GM19467 (cell line): ENCODE measurements around the gene TMEM272.

ENCODE experiments used
- ATAC-seq: cut with Tn5 transposase; IDR thresholded peaks from one replicate; pipeline ENCODE4 v1.9.1; 2021; ENCODE audit warnings: mild to moderate bottlenecking, moderate library complexity; ENCODE audit not compliant: unreplicated experiment

TMEM272 gene, protein sequence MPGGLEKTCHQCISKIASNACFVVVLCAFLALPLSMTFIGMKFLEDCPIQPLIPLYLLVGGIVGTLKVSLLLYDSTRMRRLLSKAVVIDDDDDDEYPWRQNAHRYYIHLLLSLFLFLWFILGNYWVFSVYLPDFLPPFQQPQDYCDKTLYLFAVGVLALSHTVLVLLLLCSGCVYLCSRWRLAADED

DNA sequence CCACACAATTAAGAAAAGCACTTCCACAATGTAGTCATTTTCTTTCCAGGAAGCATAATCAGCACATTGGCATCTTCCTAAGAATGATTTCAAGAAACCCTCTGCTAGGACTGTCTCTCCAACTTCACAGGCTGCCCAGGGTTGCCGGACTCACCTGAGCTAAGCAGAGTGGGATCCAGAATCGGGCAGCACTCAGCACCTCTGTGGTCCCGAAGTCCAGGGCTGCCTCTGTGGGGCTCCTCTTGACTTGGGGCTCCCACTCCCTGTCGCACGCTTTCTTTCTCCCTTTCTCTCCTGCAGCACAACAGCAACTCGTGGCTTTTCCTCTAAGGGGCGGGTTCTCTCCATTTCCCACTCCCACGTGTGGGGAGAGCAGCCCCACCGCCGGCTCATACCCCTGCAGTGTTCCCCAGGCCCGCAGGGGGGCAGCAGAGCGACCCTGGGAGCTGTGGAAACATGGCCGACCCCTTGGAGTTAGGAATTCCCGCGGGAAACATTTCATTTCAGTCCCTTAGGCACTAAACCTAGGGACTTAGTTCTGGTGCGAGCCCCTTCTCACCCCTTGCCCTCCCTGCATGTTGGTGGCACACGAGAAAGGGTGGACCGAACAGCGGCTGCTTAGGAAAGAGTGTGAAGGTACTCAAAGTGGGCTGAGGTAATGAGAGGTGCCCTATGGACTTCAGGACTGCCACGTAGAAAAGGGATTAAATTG lies at the start of gene TMEM272:
TSS of gene TMEM272 (minus strand) at position 316 of the 712 bp plus-strand sequence. CDS start 6,647 bp downstream, outside the sequence.
- no peak for ATAC-seq

DNA sequence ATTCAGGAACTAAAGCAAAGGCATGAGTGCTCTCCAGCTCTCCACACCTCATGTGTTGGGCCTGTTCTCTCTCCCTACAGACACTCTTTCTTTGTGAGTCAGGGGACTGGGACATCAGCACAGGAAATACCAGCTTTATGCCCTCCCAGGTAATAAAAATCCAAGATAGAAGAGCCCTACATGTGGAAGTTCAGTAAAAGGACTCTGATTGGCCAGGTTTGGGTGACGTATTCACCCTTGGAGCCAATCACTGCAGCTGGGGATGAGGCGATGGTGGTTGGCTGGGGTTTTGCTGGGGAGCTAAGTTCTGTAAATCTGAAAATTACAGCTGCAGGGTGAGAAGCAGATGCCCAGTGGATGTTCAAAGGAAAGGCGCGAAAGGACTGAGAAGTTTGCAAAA lies 49.3 kb upstream of the TMEM272 start:
- no peak for ATAC-seq

DNA sequence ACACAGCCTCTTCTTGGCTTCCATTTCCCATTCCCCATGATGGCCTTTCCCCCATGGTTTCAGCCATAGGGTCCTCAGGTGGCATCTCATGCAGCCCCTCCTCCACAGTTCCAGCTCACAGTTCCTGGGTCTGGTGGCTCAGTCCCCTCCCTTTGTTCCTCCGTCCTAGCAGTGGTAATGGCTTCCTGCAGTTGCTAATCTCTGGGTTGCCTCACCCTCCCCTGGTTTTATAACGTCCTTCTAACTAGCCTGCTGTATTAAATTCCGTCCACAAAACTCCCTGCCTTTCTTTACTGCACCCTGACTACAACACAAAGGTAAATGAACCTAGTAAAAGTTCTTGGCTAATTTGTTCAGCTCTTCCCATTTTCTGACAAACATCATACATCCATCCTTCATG lies 47.7 kb upstream of the TMEM272 start:
- ATAC-seq, result no peak

DNA sequence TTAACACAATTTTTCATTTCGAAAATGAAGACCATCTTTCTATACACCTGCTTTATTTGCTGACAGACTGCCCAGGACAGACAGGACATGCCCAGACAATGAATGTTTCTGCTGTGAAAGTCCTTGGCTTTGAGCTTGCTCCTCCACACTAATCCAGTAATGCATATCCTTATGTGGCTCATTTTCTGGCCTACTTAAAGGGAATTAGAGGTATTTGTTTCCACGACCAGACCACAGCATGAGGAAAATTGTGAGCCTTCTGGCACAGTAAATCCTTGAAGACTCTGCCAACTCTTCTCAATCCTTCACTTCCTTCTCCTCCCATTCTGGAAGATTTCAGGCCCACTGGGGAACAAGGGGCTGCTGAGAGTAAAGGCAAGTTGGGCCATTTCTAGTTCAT lies 42.5 kb upstream of the TMEM272 start:
- no peak for ATAC-seq

DNA sequence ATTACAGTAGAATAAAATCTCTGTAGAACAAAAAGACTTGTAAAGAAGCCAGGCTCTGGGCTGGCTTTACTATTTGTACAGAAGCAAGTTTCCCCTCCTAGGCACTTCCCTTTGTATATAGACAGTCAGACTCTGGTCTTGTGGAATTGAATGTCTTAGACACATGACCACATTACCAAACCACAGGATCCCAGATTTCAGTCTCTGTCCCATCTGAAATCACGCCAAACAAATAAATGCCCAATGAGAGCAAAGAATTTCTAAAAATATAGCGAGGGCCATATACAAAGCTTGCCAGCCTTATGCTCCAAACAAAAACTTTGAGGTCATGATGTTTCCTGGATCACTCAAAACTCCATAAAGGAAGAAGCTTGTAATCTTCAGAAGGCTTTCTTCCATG lies 40.7 kb upstream of the TMEM272 start:
- ATAC-seq, result no peak

DNA sequence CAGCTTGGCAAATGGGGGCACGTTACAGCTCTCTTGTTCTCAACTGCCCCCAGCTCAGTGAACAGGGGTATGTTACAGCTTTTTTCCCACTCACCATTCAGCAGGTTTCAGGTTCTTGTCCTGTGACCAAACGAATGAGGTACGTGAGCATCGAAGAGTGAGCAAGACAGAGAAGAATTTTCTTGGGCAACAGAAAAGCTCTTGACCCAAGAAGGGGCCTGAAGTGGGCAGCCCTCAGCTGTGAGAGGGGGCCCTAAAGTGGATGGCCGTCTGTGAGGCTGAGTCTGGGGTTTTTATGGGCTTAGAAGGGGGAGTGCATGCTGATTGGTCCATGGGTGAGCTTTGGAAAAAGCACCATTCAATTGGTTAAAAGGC lies 38.2 kb upstream of the TMEM272 start:
- ATAC-seq, result no peak

DNA sequence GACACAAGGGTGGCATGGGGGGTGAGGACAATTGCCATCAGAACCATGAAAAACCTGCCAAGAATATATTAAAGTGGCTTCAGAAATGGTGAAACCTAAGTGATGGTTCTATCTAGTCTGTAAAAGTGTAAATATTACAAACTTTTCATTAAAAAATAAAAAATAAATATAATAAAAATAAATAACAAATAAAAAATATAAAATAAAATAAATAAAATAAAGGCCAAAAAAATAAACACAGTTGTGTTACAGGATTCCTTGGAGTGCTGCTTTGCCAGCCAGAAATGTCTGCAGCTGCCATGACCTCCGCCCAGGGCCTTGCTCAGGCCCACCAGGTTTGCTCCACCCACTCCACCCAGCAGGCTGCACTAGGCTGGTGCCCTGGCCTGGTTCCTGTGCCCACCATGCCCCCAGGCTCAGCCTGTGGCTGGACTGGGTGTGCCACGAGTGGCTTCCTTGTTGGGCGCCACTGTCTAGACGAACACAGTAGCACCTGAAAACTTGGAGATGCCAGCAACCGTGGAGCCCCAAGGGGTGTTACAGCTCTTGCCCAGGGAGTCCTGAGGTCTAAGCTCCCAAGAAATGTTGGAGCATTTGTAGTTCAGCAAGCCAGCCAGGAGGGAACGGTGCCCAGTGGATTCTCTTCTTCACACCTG lies 37.7 kb upstream of the TMEM272 start:
- ATAC-seq, result no peak

DNA sequence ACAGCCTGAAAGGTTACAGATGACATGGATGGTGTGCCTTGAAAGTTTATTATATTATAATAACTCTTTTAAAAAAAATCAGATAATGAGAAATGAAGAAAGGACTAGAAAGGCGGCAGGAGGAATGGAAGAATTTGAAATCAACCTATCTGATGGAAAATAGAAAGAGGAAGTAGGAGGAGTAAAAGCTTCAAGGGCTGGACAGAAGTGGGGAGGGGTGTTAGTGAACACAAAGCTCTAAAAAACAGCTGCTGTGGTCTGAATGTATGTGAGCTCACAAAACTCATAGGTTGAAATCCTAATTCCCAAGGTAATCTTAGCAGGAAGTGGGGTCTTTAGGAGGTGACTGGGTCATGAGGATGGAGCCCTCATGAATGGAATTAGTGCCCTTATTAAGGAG lies 36.3 kb upstream of the TMEM272 start:
- ATAC-seq, result no peak

DNA sequence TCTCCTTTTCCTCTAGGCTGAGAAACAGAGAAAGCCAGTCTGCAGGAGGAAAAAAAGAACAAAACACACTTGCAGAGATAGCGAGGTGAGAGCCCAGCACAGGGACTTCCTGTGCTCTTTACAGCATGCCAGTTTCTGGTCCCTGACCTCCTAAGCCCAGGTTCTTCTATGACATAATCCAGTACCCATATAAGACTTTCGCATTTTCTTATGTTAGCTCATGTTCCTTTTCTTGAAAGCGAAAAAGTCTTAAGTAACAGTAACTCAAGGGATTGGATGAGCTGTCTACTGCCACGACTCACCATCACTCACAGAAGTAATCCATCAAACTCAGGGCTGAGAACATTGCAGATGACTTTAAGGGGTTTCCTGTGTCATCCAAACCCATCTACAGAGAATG lies 34.2 kb upstream of the TMEM272 start:
- ATAC-seq, result no peak

DNA sequence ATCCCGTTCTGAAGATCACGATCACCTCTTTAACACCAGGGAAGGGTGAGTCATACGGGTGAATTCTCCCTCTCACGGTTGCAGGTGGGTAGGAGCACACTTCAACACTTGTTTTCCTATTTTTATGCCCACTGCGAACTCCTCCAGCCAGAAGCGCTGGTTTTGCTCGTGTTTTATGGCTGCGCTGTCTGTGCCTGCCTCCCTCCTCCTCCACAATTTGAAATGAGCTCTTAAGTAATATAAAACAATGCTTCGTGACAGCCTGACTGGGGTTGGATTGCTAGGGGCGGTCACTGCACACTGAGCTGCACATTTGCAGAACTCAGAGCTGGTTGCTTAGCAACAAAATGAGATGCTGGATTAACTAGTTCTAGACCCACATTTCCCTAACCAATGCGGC lies 29.7 kb upstream of the TMEM272 start:
- ATAC-seq, result no peak

DNA sequence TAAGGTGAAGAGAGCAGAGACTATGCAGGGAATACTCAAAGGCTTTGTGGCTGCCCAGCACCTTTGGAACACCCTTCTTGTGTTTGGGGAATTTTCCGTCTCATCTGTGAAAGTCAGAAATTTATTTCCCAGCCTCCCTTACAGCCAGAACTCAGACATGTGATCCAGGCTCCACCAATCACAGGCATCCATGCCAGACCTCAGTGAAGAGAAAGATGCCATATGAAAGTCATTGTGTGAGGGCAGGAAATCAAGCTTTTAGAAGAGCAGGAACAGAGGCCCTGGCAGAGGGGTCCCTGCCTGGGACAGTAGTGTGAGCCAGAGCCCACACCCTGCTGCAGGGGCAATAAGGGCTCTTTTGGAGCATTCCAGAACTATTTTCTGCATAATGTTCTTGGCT lies 28.9 kb upstream of the TMEM272 start:
- no peak for ATAC-seq

DNA sequence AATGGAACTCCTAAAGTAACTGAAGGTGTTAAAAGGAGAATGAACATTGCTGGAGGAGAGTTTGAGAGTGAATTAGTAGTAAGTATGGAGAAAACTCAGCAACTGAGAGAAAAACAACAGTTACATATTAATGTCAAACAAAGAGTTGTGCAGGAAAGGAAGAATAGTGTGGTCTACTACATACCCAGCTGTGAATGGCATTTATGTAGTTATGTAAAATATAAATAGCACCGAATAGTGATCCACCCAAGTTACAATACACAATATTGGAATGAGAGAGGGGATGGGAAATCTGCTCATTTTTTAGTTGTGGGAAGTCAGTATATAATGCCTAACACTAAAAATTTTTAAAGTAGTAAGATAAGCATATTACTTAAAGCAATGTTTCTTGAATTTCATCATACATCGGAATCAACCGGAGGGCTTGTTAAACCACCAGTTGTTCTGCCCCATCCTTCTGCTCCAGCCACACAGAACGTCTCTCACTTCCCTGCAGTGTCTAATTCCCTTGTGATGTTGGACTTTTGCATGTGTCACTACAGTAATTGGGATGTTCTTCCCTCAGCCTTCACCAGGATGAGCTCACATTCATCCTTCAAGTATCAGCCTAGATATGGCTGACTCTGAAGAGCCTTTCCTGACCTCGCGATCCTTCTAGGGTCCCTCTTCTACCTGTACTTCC lies 28.3 kb upstream of the TMEM272 start:
- no peak for ATAC-seq

DNA sequence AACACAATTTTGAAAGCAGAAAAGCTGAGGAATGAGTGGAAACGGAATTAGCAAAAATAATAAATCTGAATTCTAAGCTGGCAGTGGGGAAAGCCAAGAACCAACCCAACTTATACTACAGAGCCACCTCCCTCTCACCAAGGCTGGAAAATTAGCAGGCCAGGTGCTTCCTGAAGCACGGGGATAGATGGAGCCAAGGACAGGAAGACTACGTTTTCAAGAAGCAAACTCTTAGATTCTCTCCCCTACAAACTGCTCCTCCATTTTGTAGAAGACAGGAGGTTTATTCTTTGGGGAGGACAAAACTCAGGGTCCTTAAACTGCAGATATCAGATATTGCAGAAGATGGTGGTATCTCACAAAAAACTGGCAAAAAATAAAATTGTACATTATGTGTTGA lies 25.6 kb upstream of the TMEM272 start:
- ATAC-seq, result no peak

DNA sequence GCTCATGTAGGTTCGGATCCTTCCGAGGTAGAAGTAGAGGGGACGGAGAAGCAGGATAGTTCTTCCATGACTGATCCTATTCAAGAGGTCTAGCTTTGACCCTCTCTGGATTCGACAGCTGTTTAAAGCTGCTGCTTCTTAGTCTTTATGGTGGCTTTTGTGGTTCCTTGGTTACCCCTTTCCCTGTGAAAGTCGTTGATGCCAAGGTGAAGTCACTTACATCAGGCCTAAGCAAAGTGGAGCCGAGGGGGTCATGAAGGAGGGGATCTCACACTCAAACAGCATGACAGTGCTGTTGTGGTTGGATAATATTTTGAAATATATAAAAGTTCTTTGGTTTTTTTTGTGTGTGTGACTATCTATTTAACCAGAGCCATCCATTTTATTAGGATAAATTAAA lies 24.9 kb upstream of the TMEM272 start:
- no peak for ATAC-seq

DNA sequence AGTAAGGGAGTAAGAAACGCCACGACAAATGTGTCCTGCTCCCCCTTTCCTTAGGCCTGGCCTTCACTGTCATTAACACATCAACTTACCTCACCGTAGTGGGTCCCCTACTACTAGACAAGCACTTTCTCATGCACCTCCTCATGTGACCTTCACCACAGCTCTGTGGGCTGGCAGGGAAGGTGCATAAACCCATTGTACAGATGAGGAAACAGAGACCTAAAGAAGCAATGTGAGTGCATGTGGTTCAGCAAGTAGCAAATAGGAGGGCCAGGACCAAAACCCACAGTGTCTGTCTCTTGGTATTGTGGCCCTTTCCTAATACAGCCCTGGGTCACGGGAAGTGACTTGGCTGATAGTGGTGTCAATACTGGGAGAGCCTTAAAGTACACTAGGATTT lies 22.1 kb upstream of the TMEM272 start:
- no peak for ATAC-seq

DNA sequence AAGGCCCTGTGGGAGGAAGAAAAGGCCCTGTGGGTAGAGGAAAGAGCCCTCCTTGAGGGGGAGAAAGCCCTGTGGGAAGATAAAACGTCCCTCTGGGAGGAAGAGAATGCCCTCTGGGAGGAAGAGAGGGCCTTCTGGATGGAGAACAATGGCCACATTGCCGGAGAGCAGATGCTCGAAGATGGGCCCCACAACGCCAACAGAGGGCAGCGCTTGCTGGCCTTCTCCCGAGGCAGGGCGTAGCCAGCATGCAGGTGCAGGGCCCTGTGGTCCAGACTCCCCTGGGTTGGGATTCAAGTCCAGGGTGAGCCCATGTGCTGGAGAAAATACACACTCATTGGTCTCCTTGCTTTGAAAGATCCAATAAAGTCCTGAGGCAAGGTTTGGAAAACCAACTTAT lies 20.9 kb upstream of the TMEM272 start:
- no peak for ATAC-seq

DNA sequence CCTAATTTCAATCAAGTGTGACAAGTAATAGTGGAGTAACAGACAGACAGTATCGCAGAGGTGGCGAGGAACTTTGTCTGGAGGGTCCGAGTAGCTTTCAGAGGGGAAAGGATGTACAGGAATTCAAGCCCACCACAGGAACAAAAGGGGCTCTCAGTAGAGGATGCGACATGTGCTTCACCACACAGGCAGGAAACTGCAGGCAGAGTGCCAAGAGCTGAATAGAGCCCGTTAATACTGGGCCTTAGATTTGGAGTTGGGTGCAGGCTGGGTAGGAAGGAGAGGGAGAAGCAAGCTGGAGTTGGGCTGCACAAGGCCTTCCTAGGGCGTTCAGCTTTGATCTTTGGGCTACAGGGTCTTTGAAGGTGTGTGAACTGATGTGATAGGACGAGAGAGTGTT lies 18.0 kb upstream of the TMEM272 start:
- no peak for ATAC-seq

DNA sequence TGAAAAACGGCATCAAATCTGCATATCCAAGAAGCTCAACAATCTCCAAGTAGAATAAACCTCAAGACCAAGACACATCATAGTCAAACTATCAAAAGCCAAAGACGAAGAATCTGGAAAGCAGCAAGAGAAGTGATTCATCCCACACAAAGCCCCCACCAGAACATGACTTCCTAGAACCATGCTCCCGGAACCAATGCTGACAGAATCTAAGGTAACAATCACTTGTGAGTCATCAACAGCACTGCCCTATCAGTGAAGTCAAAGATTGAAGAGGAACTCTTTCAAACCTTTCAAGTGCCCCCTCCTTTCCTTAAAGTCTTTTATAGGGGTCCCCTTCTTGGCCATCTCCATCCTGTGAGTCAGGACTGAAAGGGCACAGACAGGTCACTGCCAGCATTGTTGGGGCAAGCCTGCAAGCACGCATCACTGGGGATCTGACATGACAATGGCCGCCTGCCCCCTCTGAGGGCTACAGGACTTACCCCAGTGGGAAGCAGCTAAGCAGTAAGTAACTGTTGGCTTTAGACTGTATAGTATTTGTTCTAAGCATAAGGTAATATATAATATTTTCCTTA lies 16.8 kb upstream of the TMEM272 start, which contains the start of gene CCDC70:
TSS of gene CCDC70 (plus strand) at position 247 of the 578 bp plus-strand sequence. CDS start 3,443 bp downstream, outside the sequence.
- ATAC-seq, result no peak

DNA sequence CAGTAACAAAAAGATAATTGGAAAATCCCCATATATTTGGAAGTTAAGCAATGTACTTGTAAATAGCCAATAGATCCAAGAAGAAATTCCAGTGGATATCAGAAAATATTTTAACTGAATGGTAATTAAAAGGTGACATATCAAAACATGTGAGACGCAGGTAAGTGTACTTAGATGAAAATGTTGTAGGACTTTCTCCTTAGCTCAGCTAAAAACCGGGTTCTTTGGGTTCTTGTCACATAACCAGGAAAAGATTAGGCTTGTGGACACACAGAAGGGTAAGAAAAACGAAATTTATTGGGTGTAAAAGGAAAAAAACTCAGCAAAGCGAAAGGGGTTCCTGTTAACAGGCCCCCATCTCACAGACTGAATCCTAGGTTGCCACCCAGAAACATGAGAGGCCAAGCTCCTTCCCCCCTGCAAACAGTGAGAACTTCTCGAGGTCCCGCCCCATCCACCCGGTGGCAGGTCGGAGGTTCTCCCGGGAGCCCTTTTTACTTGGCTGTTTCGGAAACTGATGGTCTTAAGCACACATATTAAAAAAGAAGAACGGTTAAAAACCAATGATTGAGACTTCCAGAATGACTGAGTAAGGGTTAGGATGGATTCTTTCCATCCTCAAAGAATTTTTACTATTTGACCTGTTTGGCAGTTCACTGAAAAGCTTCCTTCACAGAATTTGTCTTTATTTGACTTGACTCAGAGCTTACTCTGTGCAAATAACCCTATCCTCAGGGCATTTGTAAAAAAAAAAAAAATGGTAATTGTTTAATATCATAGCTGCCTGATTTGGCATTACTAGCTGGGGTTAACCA lies 13.7 kb upstream of the TMEM272 start:
- no peak for ATAC-seq

DNA sequence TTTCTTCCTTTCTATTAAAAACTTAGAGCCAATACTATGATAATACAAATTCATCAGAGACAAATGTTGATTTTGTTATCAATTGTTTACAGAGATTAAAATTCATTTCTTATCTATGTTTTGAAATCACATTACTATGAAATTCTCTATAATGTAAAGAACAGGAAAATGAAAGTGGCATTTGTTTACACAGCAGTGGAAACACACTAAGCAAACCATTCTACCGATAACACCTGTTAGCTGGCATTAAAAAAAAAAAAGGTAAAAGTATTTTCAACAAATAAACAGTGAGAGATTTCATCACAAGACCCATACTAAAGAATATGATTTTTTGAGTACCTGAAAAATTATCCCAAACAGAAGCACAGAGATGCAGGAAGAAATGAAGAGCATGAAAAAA lies 12.0 kb upstream of the TMEM272 start:
- ATAC-seq, result no peak
